NB4 (cell line): ENCODE data around the gene ZNF708.

Source experiments
- MYC ChIP-seq: IDR thresholded peaks from 2 replicates; pipeline ENCODE4 v1.6.1; 2011; ENCODE audit warnings: low read depth, low read length
- POLR2A ChIP-seq: IDR thresholded peaks from 2 replicates; pipeline ENCODE4 v1.6.1; 2011; ENCODE audit warnings: mild to moderate bottlenecking; ENCODE audit not compliant: insufficient read length; ENCODE audit errors: extremely low read depth

- TF ChIP-seq POLR2A (no peak), MYC (no peak)
Observed at GRCh38 chr19:21317821-21318220, 11.4 kb downstream of the ZNF708 start.
